Astrocyte of the spinal cord (primary cell): ENCODE results near the gene GFER.

Source experiments
- DNase-seq: peaks from one replicate; pipeline ENCODE4 v3.0.0; 2011; ENCODE audit warnings: low read depth, low spot score
- H3K4me3 ChIP-seq: 2 replicates; pipeline ENCODE4 v1.5.1; 2011; ENCODE audit warnings: low read depth, mild to moderate bottlenecking, low read length, moderate library complexity
- CTCF ChIP-seq: IDR thresholded peaks from 2 replicates; pipeline ENCODE4 v1.5.1; 2012; ENCODE audit warnings: low read depth, mild to moderate bottlenecking, low read length, inconsistent platforms
- in situ Hi-C: cut with HindIII; loops from 2 replicates; pipeline ENCODE4 v1.10.0; 2017; ENCODE audit warnings: low sequenced_read_pairs

GFER gene

DNA sequence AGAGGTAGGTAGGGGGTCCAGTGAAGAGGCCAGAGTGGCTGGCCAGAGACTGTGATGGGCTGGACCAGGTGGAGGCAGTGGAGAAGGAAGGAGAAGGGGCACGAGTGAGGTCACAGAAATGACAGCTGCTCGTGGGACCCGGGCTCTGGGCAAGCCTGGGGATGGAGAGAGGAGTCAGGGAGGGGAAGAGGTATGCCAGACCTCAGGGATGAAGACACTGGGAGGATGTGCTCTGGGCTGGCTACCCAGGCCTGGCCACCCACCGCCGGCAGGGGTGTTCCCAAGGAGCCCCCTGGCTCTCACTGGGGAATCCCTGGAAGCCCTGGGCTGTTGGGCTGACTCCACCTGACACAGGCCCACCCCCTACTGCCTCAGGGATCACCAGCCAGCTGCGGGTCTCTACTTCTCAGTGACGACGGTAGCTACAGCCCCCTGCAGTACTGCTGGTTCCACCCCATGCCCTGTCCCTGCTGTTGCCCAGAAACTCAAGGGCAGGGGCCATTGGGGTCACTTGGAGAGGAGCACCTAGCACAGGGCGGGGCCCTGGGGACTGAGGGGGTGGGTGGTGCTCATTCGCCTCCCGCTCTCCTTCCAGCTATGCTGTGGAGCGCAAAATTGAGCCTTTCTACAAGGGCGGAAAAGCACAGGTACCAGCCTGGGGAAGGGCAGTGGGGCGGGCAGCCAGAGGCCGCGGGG is 10.4 kb upstream of the GFER start:
- TF ChIP-seq CTCF = no peak
- in situ Hi-C loops = no loop called here
- no peak overlapping the region for H3K4me3 ChIP-seq
- DNase-seq = no peak

GRCh38 chr16:1974157-1975070 is 9.6 kb upstream of the GFER start:
- in situ Hi-C loops = no loop called here
- no peak for TF ChIP-seq CTCF
- H3K4me3 ChIP-seq = no peak overlapping the region
- DNase-seq = no peak

GRCh38 chr16:1975432-1976215 is 8.4 kb upstream of the GFER start:
- TF ChIP-seq CTCF = no peak
- H3K4me3 ChIP-seq = no peak overlapping the region
- DNase-seq = no peak
- in situ Hi-C loops = no loop called here

- TF ChIP-seq CTCF = no peak
- no peak for DNase-seq
- in situ Hi-C loops = no loop called here
- H3K4me3 ChIP-seq = no peak overlapping the region
Observed at GRCh38 chr16:1976216-1976520, 7.8 kb upstream of the GFER start.

GRCh38 chr16:1976951-1977874 is 6.8 kb upstream of the GFER start:
- TF ChIP-seq CTCF = no peak
- no peak overlapping the region for H3K4me3 ChIP-seq
- in situ Hi-C loops = no loop called here
- no peak for DNase-seq

DNA sequence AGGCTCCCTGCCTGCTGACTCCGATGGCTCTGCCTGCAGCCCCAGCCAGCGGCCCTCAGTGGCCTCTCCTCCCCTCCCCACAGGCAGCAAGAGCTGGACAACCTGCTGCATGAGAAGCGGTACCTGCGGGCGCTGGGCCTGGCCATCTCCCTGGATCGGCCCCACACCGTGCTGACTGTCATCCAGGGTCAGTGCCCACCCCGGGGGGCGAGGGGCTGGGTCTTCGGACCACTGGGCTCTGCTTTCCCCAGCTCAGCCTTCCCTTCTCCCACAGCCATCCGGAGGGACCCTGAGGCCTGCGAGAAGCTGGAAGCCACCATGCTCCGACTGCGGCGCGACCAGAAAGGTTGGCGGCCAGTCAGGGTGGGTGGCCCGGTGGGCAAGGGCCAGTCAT is 6.1 kb upstream of the GFER start:
- TF ChIP-seq CTCF = no peak
- in situ Hi-C loops = no loop called here
- no peak overlapping the region for H3K4me3 ChIP-seq

More for the DNA sequence above, 6.1 kb upstream of the GFER start:
- no peak for DNase-seq
